Epithelial cell of proximal tubule (primary cell): ENCODE results near the gene GPR17. TPM values are rescaled to one million over a fixed set of nuclear protein-coding genes. Genes with fewer than 3 reads are reported as not detected.

ENCODE experiments used
- DNase-seq: peaks from one replicate; pipeline ENCODE4 v3.0.0-alpha.2; 2011; ENCODE audit warnings: low read depth
- H3K4me3 ChIP-seq: 2 replicates; pipeline ENCODE4 v1.5.1; 2011; ENCODE audit warnings: low read depth, mild to moderate bottlenecking, low read length
- total RNA-seq: library from RNA; depleted of rRNA; stranded (reverse); fragments of >200 nt; gene quantifications from 2 replicates; pipeline ENCODE4 v1.2.3, GENCODE V29; 2015
- TF ChIP-seq, protein P1 (sequence below): conservative IDR thresholded peaks from 2 replicates; pipeline ENCODE4 v1.5.1; 2012; ENCODE audit warnings: low read depth, mild to moderate bottlenecking, low read length

Gene GPR17
- total RNA-seq, 1 donor from 2014 or later, result not detected

GRCh38 chr2:127634626-127635379 lies 11.2 kb upstream of the GPR17 start:
- no peak overlapping the region for H3K4me3 ChIP-seq
- no peak for DNase-seq
- TF ChIP-seq, protein P1, sequence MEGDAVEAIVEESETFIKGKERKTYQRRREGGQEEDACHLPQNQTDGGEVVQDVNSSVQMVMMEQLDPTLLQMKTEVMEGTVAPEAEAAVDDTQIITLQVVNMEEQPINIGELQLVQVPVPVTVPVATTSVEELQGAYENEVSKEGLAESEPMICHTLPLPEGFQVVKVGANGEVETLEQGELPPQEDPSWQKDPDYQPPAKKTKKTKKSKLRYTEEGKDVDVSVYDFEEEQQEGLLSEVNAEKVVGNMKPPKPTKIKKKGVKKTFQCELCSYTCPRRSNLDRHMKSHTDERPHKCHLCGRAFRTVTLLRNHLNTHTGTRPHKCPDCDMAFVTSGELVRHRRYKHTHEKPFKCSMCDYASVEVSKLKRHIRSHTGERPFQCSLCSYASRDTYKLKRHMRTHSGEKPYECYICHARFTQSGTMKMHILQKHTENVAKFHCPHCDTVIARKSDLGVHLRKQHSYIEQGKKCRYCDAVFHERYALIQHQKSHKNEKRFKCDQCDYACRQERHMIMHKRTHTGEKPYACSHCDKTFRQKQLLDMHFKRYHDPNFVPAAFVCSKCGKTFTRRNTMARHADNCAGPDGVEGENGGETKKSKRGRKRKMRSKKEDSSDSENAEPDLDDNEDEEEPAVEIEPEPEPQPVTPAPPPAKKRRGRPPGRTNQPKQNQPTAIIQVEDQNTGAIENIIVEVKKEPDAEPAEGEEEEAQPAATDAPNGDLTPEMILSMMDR, result no peak

DNA sequence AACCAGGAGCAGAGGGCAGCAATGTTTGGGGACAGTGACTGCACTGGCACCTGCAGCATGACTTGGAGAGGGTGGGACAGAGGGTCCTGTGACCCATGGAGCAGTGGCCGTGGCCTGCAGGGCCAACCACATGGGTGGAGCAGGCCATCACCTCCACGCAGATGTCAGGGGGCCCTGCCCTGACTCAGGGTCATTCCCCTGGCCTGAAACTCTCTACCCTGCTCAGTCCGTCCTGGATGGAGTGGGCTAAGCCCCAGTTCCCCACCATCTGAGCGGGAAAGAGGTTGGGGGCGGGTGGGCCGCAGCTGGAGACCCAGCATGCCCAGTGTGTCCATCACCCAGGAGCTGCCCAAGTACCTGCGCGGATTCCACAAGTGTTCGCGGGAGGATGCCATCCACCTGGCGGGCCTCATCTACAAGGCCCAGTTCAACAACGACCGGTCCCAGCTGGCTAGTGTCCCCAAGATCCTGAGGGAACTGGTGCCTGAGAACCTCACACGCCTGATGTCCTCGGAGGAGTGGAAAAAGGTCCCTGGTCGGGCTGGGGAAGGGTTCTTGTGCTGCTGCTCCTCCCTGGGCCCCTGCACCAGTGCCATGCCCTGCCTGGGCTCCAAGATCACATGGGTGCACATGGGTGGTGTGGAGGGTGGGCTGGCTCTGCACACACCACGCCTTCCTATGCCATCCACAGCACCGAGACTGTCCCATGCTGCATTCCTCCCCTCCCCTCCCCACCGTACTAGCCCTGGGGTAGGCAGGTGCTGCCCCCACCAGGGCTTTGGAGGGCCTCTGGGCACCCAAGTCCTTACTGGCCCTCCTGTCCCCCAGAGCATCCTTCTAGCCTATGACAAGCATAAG lies 10.3 kb upstream of the GPR17 start:
- H3K4me3 ChIP-seq, result no peak overlapping the region
- no peak for DNase-seq
- TF ChIP-seq, protein P1, result no peak

GRCh38 chr2:127636248-127637235 lies 9.4 kb upstream of the GPR17 start:
- no peak for DNase-seq
- TF ChIP-seq, protein P1, result no peak
- H3K4me3 ChIP-seq, result no peak overlapping the region

DNA sequence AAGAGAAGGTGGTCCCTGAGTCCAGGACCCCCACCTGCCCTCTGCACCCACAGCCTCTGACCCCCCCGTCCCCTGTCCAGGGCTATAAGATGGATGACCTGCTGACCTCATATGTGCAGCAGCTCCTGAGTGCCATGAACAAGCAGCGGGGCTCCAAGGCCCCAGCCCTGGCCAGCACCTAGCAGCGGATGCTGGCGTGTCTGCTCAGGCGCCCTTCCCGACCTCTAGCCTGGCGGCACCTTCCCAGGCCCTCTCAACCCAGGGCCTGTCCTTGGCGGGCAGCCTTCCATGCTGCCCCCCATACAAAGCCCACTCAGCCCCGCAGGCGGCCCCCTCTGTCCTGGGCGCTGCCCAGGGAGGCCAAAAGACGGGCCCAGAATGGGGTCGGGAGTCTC lies 8.7 kb upstream of the GPR17 start:
- DNase-seq, result no peak
- H3K4me3 ChIP-seq, result no peak overlapping the region
- TF ChIP-seq, protein P1, result no peak

DNA sequence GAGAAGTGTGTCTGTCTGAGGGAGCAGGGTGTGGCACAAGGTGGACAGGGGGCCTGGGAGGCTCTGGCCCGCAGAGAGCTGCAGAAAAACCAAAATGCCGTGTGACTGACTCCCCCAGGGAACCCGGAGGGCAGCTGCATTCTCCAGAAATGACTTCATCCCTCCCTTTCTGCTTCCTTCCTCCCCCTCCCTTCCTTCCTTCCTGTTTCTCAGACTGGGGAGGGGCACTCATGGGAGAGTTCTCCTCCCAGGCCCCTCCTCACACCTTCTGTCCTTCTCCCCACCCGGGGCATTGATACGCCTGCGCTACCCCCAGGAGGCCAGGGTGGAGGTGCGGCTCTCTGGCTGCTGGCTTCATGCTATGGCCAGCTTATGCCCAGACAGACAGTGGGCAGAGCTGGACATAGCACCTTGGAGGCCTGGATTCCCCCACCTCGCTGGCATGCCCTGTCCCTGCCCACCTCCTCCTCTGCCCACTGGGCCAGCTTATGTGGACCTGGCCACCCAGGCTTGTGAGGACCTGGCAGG lies 8.2 kb upstream of the GPR17 start:
- no peak overlapping the region for H3K4me3 ChIP-seq
- DNase-seq, result peak; percentile 1
- TF ChIP-seq, protein P1, result no peak
